Measurements from ENCODE around the gene TNRC18.

GRCh38 chr7:5420881-5421713, 2.5 kb downstream of the TNRC18 start:
- no peak for TF ChIP-seq ZFP3 (CRISPR knock-in tag; IDR thresholded peaks at IDR 0.05)
- no peak for TF ChIP-seq ARNTL (CRISPR knock-in tag; IDR thresholded peaks at IDR 0.05; ENCODE audit: borderline replicate concordance, low read depth)
- no peak for TF ChIP-seq SNAI2 (CRISPR knock-in tag; IDR thresholded peaks at IDR 0.05)
- TF ChIP-seq PATZ1 (CRISPR knock-in tag; IDR thresholded peaks at IDR 0.05; ENCODE audit: borderline replicate concordance), result no peak
